GM18505 (cell line): ENCODE measurements around the gene AGO4.

ENCODE experiments used
- ATAC-seq: cut with Tn5 transposase; IDR thresholded peaks from one replicate; pipeline ENCODE4 v1.9.1; 2021; ENCODE audit not compliant: unreplicated experiment
- POLR2A ChIP-seq: IDR thresholded peaks from 4 replicates; pipeline ENCODE4 v1.6.1; 2011; ENCODE audit warnings: borderline replicate concordance; ENCODE audit not compliant: insufficient read depth, insufficient read length; ENCODE audit errors: extremely low read depth

Gene AGO4

DNA sequence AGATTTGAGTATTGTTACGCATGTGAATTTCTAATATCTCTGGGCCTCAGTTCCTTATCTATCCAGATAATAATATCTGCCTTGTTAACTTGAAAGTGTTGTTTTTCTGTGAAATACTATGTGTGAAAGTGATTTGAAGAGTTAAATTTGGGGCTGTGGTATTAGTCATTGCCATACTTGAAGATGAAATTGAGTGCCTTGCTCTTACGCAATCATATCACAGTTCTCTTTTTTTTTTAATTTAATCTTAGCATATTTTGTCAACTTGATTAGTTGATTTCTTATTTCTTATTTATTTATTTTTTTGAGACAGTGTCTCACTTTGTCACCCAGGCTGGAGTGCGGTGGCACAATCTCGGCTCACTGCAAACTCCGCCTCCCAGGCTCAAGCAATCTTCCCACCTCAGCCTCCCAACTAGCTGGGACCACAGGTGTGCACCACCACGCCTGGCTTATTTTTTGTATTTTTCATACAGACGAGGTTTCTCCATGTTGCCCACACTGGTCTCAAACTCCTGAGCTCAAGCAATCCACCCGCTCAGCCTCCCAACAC lies 31.0 kb downstream of the AGO4 start:
- no peak for TF ChIP-seq POLR2A
- no peak for ATAC-seq

GRCh38 chr1:35844826-35845225 lies 37.0 kb downstream of the AGO4 start:
- TF ChIP-seq POLR2A, result no peak
- no peak for ATAC-seq

DNA sequence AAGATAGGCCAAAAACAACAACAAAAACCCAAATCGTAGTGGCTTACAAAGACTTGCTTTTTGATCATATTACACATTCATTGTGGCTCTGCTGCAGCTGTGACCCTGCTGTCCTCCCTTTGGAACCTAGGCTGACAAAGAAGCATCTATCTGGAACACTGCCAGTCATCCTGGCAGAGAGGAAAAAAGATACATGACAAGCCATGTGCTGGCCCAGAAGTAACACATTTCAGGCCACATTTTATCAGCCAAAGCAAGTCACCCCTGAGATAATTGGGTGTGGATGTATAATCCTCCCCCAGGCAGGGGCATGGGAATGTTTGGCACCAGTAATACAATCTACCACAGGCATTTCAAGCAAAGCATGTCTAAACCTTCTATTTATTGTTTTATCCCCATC lies 38.0 kb downstream of the AGO4 start:
- TF ChIP-seq POLR2A, result no peak
- ATAC-seq, result no peak

DNA sequence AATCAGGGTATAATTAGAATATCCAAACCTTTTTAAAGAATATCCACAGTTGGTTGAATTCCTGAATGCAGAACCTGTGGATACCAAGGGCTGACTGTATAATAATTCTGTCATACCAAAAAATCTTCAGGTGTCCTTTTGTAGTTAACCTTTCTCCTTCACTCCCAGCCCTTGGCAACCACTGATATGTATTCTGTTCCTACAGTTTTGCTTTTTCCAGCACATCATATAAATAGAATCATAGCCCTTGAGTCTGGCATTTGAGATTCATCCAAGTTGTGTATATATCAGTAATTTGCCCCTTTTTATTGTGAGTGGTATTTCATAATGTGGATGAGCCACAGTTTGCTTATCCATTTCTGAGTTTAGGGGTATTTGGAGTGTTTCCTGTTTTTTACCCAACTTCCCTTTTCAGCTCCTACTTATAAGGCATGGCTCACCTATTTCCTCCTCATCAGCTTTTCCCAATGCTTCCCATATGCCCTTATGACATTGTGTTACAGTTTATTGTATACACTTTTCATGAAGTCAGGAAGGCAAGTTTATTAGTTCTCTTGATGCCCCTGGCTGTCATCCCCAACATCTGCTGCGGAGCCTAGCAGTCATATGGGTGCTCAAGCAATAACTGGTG lies 40.2 kb downstream of the AGO4 start:
- ATAC-seq, result no peak
- no peak for TF ChIP-seq POLR2A

- no peak for ATAC-seq
- TF ChIP-seq POLR2A, result no peak
Measured at GRCh38 chr1:35850051-35850450, 42.2 kb downstream of the AGO4 start.

DNA sequence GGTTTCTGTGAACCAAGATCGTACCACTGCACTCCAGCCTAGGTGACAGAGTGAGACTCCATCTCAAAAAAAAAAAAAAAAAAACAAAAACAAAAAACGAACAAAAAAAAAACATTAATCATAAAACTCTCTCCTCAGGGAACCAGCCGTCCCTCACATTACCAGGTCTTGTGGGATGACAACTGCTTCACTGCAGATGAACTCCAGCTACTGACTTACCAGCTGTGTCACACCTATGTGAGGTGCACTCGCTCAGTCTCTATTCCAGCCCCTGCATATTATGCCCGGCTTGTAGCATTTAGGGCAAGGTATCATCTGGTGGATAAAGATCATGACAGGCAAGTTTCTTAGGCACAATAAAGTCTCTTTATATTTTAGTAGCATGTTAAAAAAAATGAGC lies 42.9 kb downstream of the AGO4 start:
- ATAC-seq, result no peak
- TF ChIP-seq POLR2A, result no peak

DNA sequence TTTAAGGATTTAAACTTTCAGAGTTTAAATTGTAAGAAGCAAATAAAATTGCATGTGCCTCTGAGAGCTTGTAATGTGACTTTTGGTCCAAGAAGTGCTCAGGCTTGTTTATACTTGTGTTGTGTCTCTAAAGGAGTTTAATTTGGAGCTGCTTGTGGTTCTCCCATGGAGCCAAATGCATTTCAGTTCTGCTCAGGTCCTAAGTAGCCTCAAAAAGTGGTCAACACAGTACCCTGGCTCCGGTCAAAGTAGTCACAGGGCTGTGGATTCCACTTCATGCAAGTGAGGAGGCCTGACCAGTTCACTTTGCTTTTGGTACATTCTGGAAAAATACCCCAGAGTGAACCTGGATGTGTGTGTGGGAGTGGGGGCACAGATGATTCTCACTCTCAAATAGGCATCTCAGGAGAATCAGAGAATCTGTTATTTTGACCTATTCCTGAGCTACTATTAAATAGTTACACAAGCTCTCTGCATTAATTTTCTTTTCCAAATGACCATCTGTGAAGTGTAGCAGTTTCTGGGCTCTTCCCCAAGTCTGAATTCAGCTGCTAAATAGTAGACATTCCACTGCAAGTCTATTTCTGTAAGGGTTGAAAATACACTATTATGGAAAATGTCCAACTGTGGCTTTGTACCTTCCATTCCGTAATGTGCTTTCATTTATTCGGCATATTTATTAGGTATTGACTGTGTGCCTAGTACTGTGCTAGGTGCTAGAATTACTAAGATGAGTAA lies 43.5 kb downstream of the AGO4 start:
- ATAC-seq, result no peak
- TF ChIP-seq POLR2A, result no peak

DNA sequence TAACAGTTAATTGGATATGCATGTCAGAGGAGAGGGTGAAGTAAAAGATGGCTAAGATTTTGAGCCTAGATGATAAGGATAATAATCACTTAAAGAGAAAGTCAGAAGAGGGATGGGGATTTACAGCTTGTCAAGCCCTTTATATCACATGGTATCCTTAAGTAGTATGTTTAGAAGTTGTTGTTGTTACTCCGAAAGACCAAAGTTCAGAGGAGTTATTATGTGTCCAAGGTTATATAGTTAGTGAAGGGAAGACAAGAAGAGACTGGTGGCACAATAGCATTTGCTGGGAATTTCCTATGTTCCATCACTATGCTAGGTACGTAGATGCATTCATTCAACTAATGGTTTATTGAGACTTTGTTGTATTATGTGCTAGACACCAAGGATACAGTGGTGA lies 44.4 kb downstream of the AGO4 start:
- no peak for TF ChIP-seq POLR2A
- ATAC-seq, result no peak

- no peak for TF ChIP-seq POLR2A
- no peak for ATAC-seq
Measured at GRCh38 chr1:35854989-35855700, 47.3 kb downstream of the AGO4 start.

GRCh38 chr1:35856964-35857363 lies 49.1 kb downstream of the AGO4 start:
- no peak for TF ChIP-seq POLR2A
- no peak for ATAC-seq

DNA sequence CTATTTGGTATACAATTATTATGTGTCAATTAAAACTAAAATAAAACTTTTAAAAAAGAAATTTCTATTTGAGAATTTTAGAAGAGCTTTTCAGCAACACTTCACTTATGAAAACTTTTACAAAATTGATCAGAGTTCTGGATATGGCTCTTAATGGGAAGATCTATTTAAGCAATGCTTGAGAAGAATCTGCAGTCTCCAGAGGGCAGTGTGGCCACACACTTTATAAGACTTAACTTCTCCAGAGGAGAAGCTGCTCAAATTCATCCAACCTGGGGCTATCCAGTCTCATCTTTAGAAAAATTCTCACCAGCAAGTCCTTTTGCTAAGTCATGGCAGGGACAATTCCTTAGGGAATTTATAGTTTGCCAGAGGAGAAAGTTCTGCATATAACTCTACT lies 50.0 kb downstream of the AGO4 start:
- no peak for ATAC-seq
- no peak for TF ChIP-seq POLR2A

DNA sequence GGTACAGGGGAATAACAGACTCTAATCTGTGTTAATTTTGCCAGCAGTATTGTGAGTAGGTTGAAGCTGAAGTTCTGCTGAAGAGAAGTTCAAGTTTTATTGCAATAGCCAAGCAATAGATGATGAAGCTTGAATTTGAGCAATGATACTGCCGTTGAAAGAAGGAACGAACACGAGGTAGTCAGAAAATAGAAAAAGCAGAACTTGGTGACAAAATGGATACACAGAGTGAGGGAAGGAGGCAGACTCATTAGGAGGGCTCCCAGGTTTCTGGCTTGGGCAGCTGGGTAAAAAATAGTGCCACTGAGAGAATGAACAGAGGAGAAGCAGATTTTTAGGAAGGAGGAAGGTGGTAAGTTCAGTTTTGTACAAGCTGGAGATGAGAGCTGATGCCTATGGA lies 52.9 kb downstream of the AGO4 start:
- no peak for TF ChIP-seq POLR2A
- no peak for ATAC-seq

DNA sequence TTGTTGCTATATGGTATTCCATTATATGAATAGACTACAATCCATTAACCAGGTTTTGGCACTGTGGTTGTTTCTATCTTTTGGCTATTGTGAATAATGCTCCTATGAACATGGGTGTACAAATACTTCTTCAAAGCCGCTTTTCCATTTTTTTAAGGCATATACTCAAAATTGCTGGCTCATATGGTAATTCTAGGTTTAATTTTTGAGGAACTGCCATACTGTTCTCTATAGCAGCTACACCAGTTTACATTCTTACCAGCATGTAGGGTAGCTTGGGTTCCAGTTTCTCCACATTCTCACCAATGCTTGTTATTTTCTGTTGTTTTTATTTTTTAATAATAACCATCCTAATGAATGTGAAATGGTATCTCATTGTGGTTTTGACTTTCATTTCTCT lies 55.3 kb downstream of the AGO4 start:
- no peak for ATAC-seq
- no peak for TF ChIP-seq POLR2A
